Pancreas (tissue), 10 donors: ENCODE results near the gene ZPBP2. TPM values are rescaled to one million over a fixed set of nuclear protein-coding genes. Genes with fewer than 3 reads are reported as not detected.

Experiments used
- ATAC-seq, 4 donors: fragments of 200-7000 bp; cut with Tn5 transposase; one replicate each; pipeline versions ENCODE4 v1.8.0 to v1.9.1; 2020; ENCODE audit warnings: mild to moderate bottlenecking in 4 of 4, moderate library complexity in 4 of 4
- DNase-seq, 6 donors: peaks; one replicate each; pipeline ENCODE4 v3.0.0-alpha.2; 2020
- FAIRE-seq: peaks from 2 replicates; lab custom pipeline; 2012; peaks lifted over from hg19 to GRCh38; lab: Jason Lieb, UNC
- H3K27ac ChIP-seq, 4 donors: fragments of 200-600 bp; sonication (generic); 1 replicate in 3 of 4; 2 replicates in 1 of 4; pipeline versions ENCODE4 v1.5.0 to v1.8.0; 2020
- H3K27me3 ChIP-seq, 4 donors: fragments of 200-600 bp; one replicate each; pipeline ENCODE4 v1.8.0; 2021
- H3K36me3 ChIP-seq, 3 donors: fragments of 200-600 bp; sonication (generic) in 1 of 3; one replicate each; pipeline versions ENCODE4 v1.5.0 to v1.8.0; 2020 to 2021
- H3K4me1 ChIP-seq, 3 donors: fragments of 200-600 bp; one replicate each; pipeline ENCODE4 v1.8.0; 2021
- H3K4me3 ChIP-seq, 4 donors: fragments of 200-600 bp; sonication (generic) in 2 of 4; one replicate each; pipeline versions ENCODE4 v1.5.0 to v1.8.0; 2020 to 2021
- H3K9me3 ChIP-seq, 4 donors: fragments of 200-600 bp; one replicate each; pipeline ENCODE4 v1.8.0; 2021
- CTCF ChIP-seq, 4 donors: fragments of 200-600 bp; sonication (generic) in 3 of 4; IDR thresholded peaks; one replicate each; pipeline versions ENCODE4 v1.5.0 to v1.8.0; 2021; ENCODE audit warnings: antibody characterized with exemption in 4 of 4
- WGBS, 2 donors: extraction: QIAGEN DNeasy Blood & Tissue Kit; methylation state at CpG; one replicate each; pipeline ENCODE4 v1.1.7; 2013; 5-methylcytosine and 5-hydroxymethylcytosine counted together
- intact Hi-C, 3 donors: fragments of 100-400 bp; cut with DNase I; formaldehyde crosslinking; loops; one replicate each; pipeline versions ENCODE4 v1.11.1 to v1.14.2; 2022
- polyA plus RNA-seq, 2 donors: library from polyadenylated mRNA; stranded (reverse); fragments of 200-250 nt; gene quantifications; one replicate each; pipeline ENCODE4 v1.2.3, GENCODE V29; 2013
- total RNA-seq, 6 donors: library from RNA; stranded (reverse); fragmentation: NEBNext Ultra II Directional in 4 of 6; extraction: Animal tissue kit (Norgen Biotek cat#: 25700) in 4 of 6; gene quantifications; one replicate each; pipeline versions ENCODE4 v1.2.1 to v1.2.4, GENCODE V29; 2021 to 2023
- donor health status: healthy with polysubstance abuse.
- donor health status: DM: no; HTN: no; CAD: no; lungs with moderate emphysema.
- donor health status: DM: no; HTN: no; CAD: no.
- donor health status: control.
- donor health status: control.
- donor health status: Bipolar disorder and iron deficiency.
- donor health status: DM: yes; HTN: yes; CAD: no.
- donor health status: DM: no; HTN: no; CAD: no.
- donor health status: DM: no; HTN: no; CAD: no.
- donor health status: DM: yes; HTN: yes; CAD: no.

The ZPBP2 gene
- total and polyA plus RNA-seq, 8 donors, result not detected

DNA sequence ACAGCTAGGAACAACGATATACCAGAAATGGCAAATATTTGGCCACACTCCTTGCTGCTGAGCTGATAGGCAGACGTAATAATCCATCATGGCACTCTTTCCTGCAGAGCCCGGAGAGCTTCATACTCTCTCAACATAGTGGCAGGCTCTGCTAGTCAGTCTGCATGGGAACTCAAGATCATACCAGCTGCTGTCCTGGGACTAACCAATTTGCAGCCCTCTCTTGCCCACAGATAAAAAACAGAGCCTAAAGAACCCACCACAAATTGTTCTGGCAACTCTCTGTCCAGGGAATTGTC is 36.9 kb downstream of the ZPBP2 start:
- no peak for DNase-seq
- no peak for TF ChIP-seq CTCF (IDR thresholded peaks at IDR 0.05)
- FAIRE-seq, result no peak
- H3K27ac ChIP-seq, result no peak overlapping the region
- H3K4me3 ChIP-seq, result no peak overlapping the region
- intact Hi-C loops, result no loop called here
- H3K27me3 ChIP-seq, result no peaks in the 10 kb centered on the region
- whole genome bisulfite sequencing, 2 donors, result 74 to 79% methylated on average over 3 of the region's 3 CpGs
- no peak for ATAC-seq
- no peaks in the 10 kb centered on the region for H3K36me3 ChIP-seq
- no peaks in the 10 kb centered on the region for H3K9me3 ChIP-seq
- no peaks in the 10 kb centered on the region for H3K4me1 ChIP-seq

DNA sequence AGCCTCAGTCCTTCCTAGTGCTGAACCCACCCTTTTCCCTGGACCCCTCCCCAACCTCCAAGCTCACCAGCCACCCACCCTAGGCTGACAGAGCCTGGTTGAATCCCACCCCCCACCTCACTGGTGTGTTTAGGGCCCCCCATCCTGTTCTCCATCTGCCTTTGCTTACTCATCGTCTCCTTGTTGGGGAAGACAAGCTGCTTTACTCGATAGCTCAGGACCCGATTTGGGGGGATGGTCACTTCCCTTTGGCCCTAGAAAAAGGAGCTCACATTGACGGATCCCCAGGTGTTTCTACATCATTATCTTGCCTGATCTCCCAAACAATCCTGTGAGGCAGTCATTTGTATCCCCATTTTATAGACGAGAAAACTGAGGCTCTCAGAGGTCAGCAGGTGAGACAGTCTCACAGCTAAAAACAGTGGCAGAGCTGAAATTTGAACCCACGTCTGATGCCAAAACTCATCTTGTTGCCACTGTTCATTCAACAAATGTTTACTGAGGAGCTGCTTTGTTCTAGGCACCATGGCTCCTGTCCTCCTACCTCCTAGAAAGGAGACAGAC is 40.9 kb downstream of the ZPBP2 start:
- H3K9me3 ChIP-seq, result no peaks in the 10 kb centered on the region
- no peaks in the 10 kb centered on the region for H3K27me3 ChIP-seq
- no peak for DNase-seq
- H3K4me1 ChIP-seq, result no peaks in the 10 kb centered on the region
- ATAC-seq, result no peak
- FAIRE-seq, result no peak
- H3K4me3 ChIP-seq, result no peak overlapping the region
- intact Hi-C loops, result no loop called here
- 90 to 93% methylated on average over 6 of the region's 6 CpGs for WGBS, 2 donors
- no peaks in the 10 kb centered on the region for H3K36me3 ChIP-seq
- TF ChIP-seq CTCF (IDR thresholded peaks at IDR 0.05), result no peak
- H3K27ac ChIP-seq, result no peak overlapping the region

DNA sequence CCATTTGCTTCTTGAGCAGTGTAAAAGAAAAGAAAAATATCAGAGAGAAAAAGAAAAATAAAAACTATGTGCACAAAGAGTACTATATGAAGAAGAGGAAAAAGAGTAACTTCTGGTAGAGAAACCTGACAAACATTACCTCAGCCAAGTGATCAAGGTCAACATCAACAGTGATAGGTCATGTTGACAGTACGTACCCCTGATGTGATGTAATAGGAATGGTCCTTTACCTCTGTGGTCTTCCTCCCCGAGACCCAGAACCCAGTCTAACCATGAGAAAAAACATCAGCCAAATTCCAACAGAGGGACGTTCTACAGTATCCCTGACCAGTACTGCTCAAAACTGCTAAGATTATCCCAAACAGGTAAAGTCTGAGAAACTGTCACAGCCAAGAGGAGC is 46.0 kb downstream of the ZPBP2 start:
- Histone ChIP-seq H3K4me1 (no peaks in the 10 kb centered on the region), H3K36me3 (no peaks in the 10 kb centered on the region), H3K27ac (no peak overlapping the region), H3K9me3 (no peaks in the 10 kb centered on the region), H3K27me3 (no peaks in the 10 kb centered on the region), H3K4me3 (no peak overlapping the region)
- FAIRE-seq (no peak), ATAC-seq (no peak), DNase-seq (no peak)
- no peak for TF ChIP-seq CTCF (IDR thresholded peaks at IDR 0.05)
- intact Hi-C loops, result no loop called here
- WGBS, 2 donors, result 71 to 79% methylated on average over 3 of the region's 3 CpGs

- Histone ChIP-seq H3K27me3 (no peaks in the 10 kb centered on the region), H3K4me1 (no peaks in the 10 kb centered on the region), H3K27ac (no peak overlapping the region), H3K9me3 (no peaks in the 10 kb centered on the region), H3K36me3 (no peaks in the 10 kb centered on the region), H3K4me3 (no peak overlapping the region)
- DNase-seq, result no peak
- intact Hi-C loops, result no loop called here
- no peak for FAIRE-seq
- no peak for TF ChIP-seq CTCF (IDR thresholded peaks at IDR 0.05)
- no peak for ATAC-seq
- WGBS, 2 donors, result 93% methylated on average over 4 of the region's 4 CpGs
These were observed 47.6 kb downstream of the ZPBP2 start for GRCh38 chr17:39915559-39915958.

DNA sequence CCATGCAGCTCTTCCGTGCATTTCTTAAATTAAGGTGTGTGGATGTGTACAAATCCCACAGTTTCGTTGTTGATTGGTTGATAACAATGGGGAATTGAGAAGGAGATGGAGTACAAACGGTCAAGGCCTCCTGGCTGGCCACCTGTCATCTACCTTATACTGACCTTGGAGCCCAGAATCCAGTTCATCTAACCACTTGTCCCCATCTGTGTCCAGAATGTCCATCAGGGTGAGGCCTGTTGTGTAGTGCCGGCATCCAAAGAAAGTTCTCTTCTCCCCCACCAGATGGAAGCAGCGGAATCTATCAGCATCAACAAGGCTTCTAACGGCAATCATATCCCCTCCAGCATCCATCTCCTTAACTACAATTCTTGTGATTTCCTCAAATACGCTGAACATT is 48.9 kb downstream of the ZPBP2 start:
- H3K36me3 ChIP-seq, result peaks cover 0 to 5% (median 2%) of the 10 kb centered on the region in 3 donors
- WGBS, 2 donors, result 77 to 79% methylated on average over 7 of the region's 7 CpGs
- DNase-seq (no peak), FAIRE-seq (no peak), ATAC-seq (no peak)
- no peaks in the 10 kb centered on the region for H3K9me3 ChIP-seq
- no peaks in the 10 kb centered on the region for H3K4me1 ChIP-seq
- no peak overlapping the region for H3K4me3 ChIP-seq
- no peak overlapping the region for H3K27ac ChIP-seq
- no peaks in the 10 kb centered on the region for H3K27me3 ChIP-seq
- intact Hi-C loops, result no loop called here
- TF ChIP-seq CTCF (IDR thresholded peaks at IDR 0.05), result no peak
